Loucy (cell line): ENCODE measurements around the gene AP3B2.

Experiments used
- H2AFZ ChIP-seq: fragments of 200-600 bp; sonication (generic); 2 replicates; pipeline ENCODE4 v1.6.0; 2016; ENCODE audit warnings: antibody characterized with exemption, mild to moderate bottlenecking, low read length, moderate library complexity
- H3F3A ChIP-seq: fragments of 200-600 bp; 2 replicates; pipeline ENCODE4 v1.6.0; 2016; ENCODE audit warnings: antibody characterized with exemption, low read depth, mild to moderate bottlenecking
- H3K27me3 ChIP-seq: fragments of 200-600 bp; sonication (generic); 2 replicates; pipeline ENCODE4 v1.6.1; 2014; ENCODE audit warnings: low read length, mild to moderate bottlenecking; ENCODE audit not compliant: insufficient read depth, poor library complexity, severe bottlenecking
- H3K36me3 ChIP-seq: fragments of 200-600 bp; sonication (generic); 2 replicates; pipeline ENCODE4 v1.6.1; 2016; ENCODE audit warnings: low read length; ENCODE audit not compliant: insufficient read depth
- H3K4me1 ChIP-seq: fragments of 200-600 bp; sonication (generic); 2 replicates; pipeline ENCODE4 v1.5.1; 2014; ENCODE audit warnings: low read length, mild to moderate bottlenecking; ENCODE audit not compliant: insufficient read depth, poor library complexity, severe bottlenecking
- H3K4me2 ChIP-seq: fragments of 200-600 bp; sonication (generic); 2 replicates; pipeline ENCODE4 v1.6.0; 2014; ENCODE audit warnings: antibody characterized with exemption, low read length, low read depth, mild to moderate bottlenecking; ENCODE audit not compliant: poor library complexity, severe bottlenecking
- H3K4me3 ChIP-seq: fragments of 200-600 bp; sonication (generic); 2 replicates; pipeline ENCODE4 v1.5.1; 2014; ENCODE audit warnings: low read length, mild to moderate bottlenecking, mixed read lengths; ENCODE audit not compliant: poor library complexity, severe bottlenecking
- H3K79me2 ChIP-seq: fragments of 200-600 bp; sonication (generic); 2 replicates; pipeline ENCODE4 v1.6.1; 2014; ENCODE audit warnings: low read length; ENCODE audit not compliant: insufficient read depth
- H3K9ac ChIP-seq: fragments of 200-600 bp; sonication (generic); 2 replicates; pipeline ENCODE4 v1.6.0; 2014; ENCODE audit warnings: mild to moderate bottlenecking, low read depth, low read length, moderate library complexity; ENCODE audit not compliant: poor library complexity, severe bottlenecking
- H3K9me2 ChIP-seq: fragments of 200-600 bp; sonication (generic); replicated peaks from 2 replicates; pipeline ENCODE4 v1.6.1; 2016; ENCODE audit warnings: low read depth, low read length, mixed read lengths
- H3K9me3 ChIP-seq: fragments of 200-600 bp; sonication (generic); 2 replicates; pipeline ENCODE4 v1.6.1; 2014; ENCODE audit warnings: mild to moderate bottlenecking, antibody characterized with exemption, low read length, low read depth; ENCODE audit not compliant: insufficient read depth
- H4K20me1 ChIP-seq: fragments of 200-600 bp; sonication (generic); 2 replicates; pipeline ENCODE4 v1.6.0; 2014; ENCODE audit warnings: antibody characterized with exemption, low read length, mild to moderate bottlenecking; ENCODE audit not compliant: insufficient read depth, poor library complexity, severe bottlenecking
- EZH2phosphoT487 ChIP-seq: fragments of 200-600 bp; IDR thresholded peaks from 2 replicates; pipeline ENCODE4 v1.6.1; 2018; ENCODE audit warnings: antibody characterized with exemption, mild to moderate bottlenecking, moderate library complexity, borderline replicate concordance
- TF ChIP-seq, protein P1 (sequence below): fragments of 200-600 bp; sonication (generic); conservative IDR thresholded peaks from 2 replicates; pipeline ENCODE4 v1.5.1; 2014; ENCODE audit warnings: mild to moderate bottlenecking, antibody characterized with exemption, low read length

AP3B2 gene

GRCh38 chr15:82643992-82644391 lies 65.7 kb downstream of the AP3B2 start:
- H3K9ac ChIP-seq: no peak overlapping the region
- no peak overlapping the region for H3K4me2 ChIP-seq
- no peaks in the 10 kb centered on the region for H3K79me2 ChIP-seq
- no peaks in the 10 kb centered on the region for H4K20me1 ChIP-seq
- no peaks in the 10 kb centered on the region for H3K4me1 ChIP-seq
- no peak overlapping the region for H2AFZ ChIP-seq
- no peak overlapping the region for H3K4me3 ChIP-seq
- no peaks in the 10 kb centered on the region for H3K36me3 ChIP-seq
- H3F3A ChIP-seq: no peaks in the 10 kb centered on the region
- H3K9me3 ChIP-seq: no peaks in the 10 kb centered on the region
- no peak for TF ChIP-seq EZH2phosphoT487
- TF ChIP-seq, protein P1, sequence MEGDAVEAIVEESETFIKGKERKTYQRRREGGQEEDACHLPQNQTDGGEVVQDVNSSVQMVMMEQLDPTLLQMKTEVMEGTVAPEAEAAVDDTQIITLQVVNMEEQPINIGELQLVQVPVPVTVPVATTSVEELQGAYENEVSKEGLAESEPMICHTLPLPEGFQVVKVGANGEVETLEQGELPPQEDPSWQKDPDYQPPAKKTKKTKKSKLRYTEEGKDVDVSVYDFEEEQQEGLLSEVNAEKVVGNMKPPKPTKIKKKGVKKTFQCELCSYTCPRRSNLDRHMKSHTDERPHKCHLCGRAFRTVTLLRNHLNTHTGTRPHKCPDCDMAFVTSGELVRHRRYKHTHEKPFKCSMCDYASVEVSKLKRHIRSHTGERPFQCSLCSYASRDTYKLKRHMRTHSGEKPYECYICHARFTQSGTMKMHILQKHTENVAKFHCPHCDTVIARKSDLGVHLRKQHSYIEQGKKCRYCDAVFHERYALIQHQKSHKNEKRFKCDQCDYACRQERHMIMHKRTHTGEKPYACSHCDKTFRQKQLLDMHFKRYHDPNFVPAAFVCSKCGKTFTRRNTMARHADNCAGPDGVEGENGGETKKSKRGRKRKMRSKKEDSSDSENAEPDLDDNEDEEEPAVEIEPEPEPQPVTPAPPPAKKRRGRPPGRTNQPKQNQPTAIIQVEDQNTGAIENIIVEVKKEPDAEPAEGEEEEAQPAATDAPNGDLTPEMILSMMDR: no peak
- H3K9me2 ChIP-seq: no peaks in the 10 kb centered on the region
- no peaks in the 10 kb centered on the region for H3K27me3 ChIP-seq

- Histone ChIP-seq H3K9me2 (no peaks in the 10 kb centered on the region), H3K4me1 (no peaks in the 10 kb centered on the region), H4K20me1 (no peaks in the 10 kb centered on the region), H3K79me2 (no peaks in the 10 kb centered on the region), H3K27me3 (no peaks in the 10 kb centered on the region), H3F3A (no peaks in the 10 kb centered on the region), H3K4me3 (no peak overlapping the region), H3K9me3 (no peaks in the 10 kb centered on the region), H3K9ac (no peak overlapping the region), H3K36me3 (no peaks in the 10 kb centered on the region), H2AFZ (no peak overlapping the region), H3K4me2 (no peak overlapping the region)
- TF ChIP-seq, protein P1: no peak
- no peak for TF ChIP-seq EZH2phosphoT487
Measured at GRCh38 chr15:82642656-82643055, 67.0 kb downstream of the AP3B2 start.

GRCh38 chr15:82641129-82641798 lies 68.4 kb downstream of the AP3B2 start:
- TF ChIP-seq EZH2phosphoT487: no peak
- TF ChIP-seq, protein P1: no peak
- no peaks in the 10 kb centered on the region for H3K9me2 ChIP-seq
- H3K4me1 ChIP-seq: no peaks in the 10 kb centered on the region
- no peaks in the 10 kb centered on the region for H3K79me2 ChIP-seq
- no peak overlapping the region for H2AFZ ChIP-seq
- no peak overlapping the region for H3K4me3 ChIP-seq
- no peaks in the 10 kb centered on the region for H3K9me3 ChIP-seq
- no peaks in the 10 kb centered on the region for H3F3A ChIP-seq
- H3K9ac ChIP-seq: no peak overlapping the region
- no peak overlapping the region for H3K4me2 ChIP-seq
- no peaks in the 10 kb centered on the region for H3K36me3 ChIP-seq
- H4K20me1 ChIP-seq: no peaks in the 10 kb centered on the region
- no peaks in the 10 kb centered on the region for H3K27me3 ChIP-seq
